ENCODE data around the gene ITGA5.

The ITGA5 gene

GRCh38 chr12:54409267-54409666 lies 9.8 kb downstream of the ITGA5 start:
- no peak for DNase-seq

GRCh38 chr12:54407183-54407905 lies 11.7 kb downstream of the ITGA5 start:
- DNase-seq = no peak

GRCh38 chr12:54405573-54405972 lies 13.5 kb downstream of the ITGA5 start:
- no peak for DNase-seq

GRCh38 chr12:54405106-54405505 lies 14.0 kb downstream of the ITGA5 start:
- no peak for DNase-seq

GRCh38 chr12:54404061-54405004 lies 14.7 kb downstream of the ITGA5 start:
- peak; percentile 75 to 80 for DNase-seq

GRCh38 chr12:54401119-54401518 lies 17.9 kb downstream of the ITGA5 start:
- no peak for DNase-seq

GRCh38 chr12:54398995-54399793 lies 19.9 kb downstream of the ITGA5 start:
- DNase-seq = peak; percentile 92 to 93

- DNase-seq = no peak
Measured at GRCh38 chr12:54398218-54398617, 20.8 kb downstream of the ITGA5 start.

- DNase-seq = no peak
Measured at GRCh38 chr12:54397157-54397556, 21.9 kb downstream of the ITGA5 start.

GRCh38 chr12:54395545-54395944 lies 23.5 kb downstream of the ITGA5 start:
- DNase-seq = no peak

GRCh38 chr12:54394986-54395385 lies 24.1 kb downstream of the ITGA5 start:
- DNase-seq = no peak

- DNase-seq = peak; percentile 54 to 67
Measured at GRCh38 chr12:54394281-54394719, 24.8 kb downstream of the ITGA5 start.

GRCh38 chr12:54393743-54394142 lies 25.3 kb downstream of the ITGA5 start:
- DNase-seq = no peak

GRCh38 chr12:54393207-54393609 lies 25.9 kb downstream of the ITGA5 start:
- no peak for DNase-seq

GRCh38 chr12:54392485-54393206 lies 26.4 kb downstream of the ITGA5 start:
- no peak for DNase-seq

- peak; percentile 70 to 74 for DNase-seq
Measured at GRCh38 chr12:54390668-54391551, 28.2 kb downstream of the ITGA5 start.

GRCh38 chr12:54390176-54390667 lies 28.8 kb downstream of the ITGA5 start:
- no peak for DNase-seq

GRCh38 chr12:54389607-54390175 lies 29.4 kb downstream of the ITGA5 start:
- DNase-seq = no peak

GRCh38 chr12:54389134-54389508 lies 29.9 kb downstream of the ITGA5 start:
- DNase-seq = no peak

- no peak for DNase-seq
Measured at GRCh38 chr12:54388237-54389133, 30.6 kb downstream of the ITGA5 start.

Measured in activated CD4-positive, alpha-beta T cell treated with anti-CD3 and anti-CD28 coated beads, Interleukin-2, amount 50 U/mL, for 48 hours (primary cell).